Measurements from ENCODE around the gene EEF2K. TPM values are rescaled to one million over a fixed set of nuclear protein-coding genes. Genes with fewer than 3 reads are reported as not detected.
A peak's percentile ranks its signal among the peaks of the same experiment; 100 is the strongest.

Gene EEF2K
- total RNA-seq, 1 experiment from 2014 or later: 15.9 TPM

- Mint-ChIP-seq H3K36me3 (ENCODE audit: insufficient read depth, unreplicated experiment) (peaks cover 73% of the 10 kb centered on the region), H3K4me3 (ENCODE audit: unreplicated experiment) (no peak overlapping the region), H3K27me3 (ENCODE audit: insufficient read depth, unreplicated experiment) (no peaks in the 10 kb centered on the region), H3K9me3 (ENCODE audit: unreplicated experiment) (no peaks in the 10 kb centered on the region), H3K4me1 (ENCODE audit: insufficient read depth, unreplicated experiment) (no peaks in the 10 kb centered on the region), H3K27ac (ENCODE audit: low read depth, unreplicated experiment) (no peak overlapping the region)
- TF ChIP-seq, protein P1, sequence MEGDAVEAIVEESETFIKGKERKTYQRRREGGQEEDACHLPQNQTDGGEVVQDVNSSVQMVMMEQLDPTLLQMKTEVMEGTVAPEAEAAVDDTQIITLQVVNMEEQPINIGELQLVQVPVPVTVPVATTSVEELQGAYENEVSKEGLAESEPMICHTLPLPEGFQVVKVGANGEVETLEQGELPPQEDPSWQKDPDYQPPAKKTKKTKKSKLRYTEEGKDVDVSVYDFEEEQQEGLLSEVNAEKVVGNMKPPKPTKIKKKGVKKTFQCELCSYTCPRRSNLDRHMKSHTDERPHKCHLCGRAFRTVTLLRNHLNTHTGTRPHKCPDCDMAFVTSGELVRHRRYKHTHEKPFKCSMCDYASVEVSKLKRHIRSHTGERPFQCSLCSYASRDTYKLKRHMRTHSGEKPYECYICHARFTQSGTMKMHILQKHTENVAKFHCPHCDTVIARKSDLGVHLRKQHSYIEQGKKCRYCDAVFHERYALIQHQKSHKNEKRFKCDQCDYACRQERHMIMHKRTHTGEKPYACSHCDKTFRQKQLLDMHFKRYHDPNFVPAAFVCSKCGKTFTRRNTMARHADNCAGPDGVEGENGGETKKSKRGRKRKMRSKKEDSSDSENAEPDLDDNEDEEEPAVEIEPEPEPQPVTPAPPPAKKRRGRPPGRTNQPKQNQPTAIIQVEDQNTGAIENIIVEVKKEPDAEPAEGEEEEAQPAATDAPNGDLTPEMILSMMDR (IDR thresholded peaks at IDR 0.05; ENCODE audit: unreplicated experiment): no peak
- DNase-seq (ENCODE audit: unreplicated experiment): no peak
- ChIA-PET POLR2A (interaction anchor here (1.5 kb wide), 1 partner anchor 14 kb away, joined by 5 read pairs; no protein-coding TSS in a partner anchor), CTCF (interaction anchor here (0.6 to 1.3 kb wide), 3 partner anchors 10 to 1148 kb away, joined by 3 to 6 read pairs (median 5); no protein-coding TSS in a partner anchor)
- intact Hi-C loops (cut with micrococcal nuclease): no loop called here
- no TSS peak for BruUV-seq (replicated peaks)
Measured at GRCh38 chr16:22329199-22329695, 123.2 kb downstream of the EEF2K start.

GRCh38 chr16:22330326-22330725 is 124.2 kb downstream of the EEF2K start:
- no TSS peak for BruUV-seq (replicated peaks)
- no peaks in the 10 kb centered on the region for H3K27me3 Mint-ChIP-seq (ENCODE audit: insufficient read depth, unreplicated experiment)
- H3K4me1 Mint-ChIP-seq (ENCODE audit: insufficient read depth, unreplicated experiment): no peaks in the 10 kb centered on the region
- H3K27ac Mint-ChIP-seq (ENCODE audit: low read depth, unreplicated experiment): peak overlapping the region; percentile 12
- TF ChIP-seq, protein P1 (IDR thresholded peaks at IDR 0.05; ENCODE audit: unreplicated experiment): no peak
- peaks cover 77% of the 10 kb centered on the region for H3K36me3 Mint-ChIP-seq (ENCODE audit: insufficient read depth, unreplicated experiment)
- ChIA-PET POLR2A (interaction anchor here (1.5 kb wide), 1 partner anchor 13 kb away, joined by 5 read pairs; no protein-coding TSS in a partner anchor), CTCF (interaction anchor here (0.6 to 1.1 kb wide), 2 partner anchors 8 to 783 kb away, joined by 3 to 7 read pairs; no protein-coding TSS in a partner anchor)
- DNase-seq (ENCODE audit: unreplicated experiment): no peak
- H3K4me3 Mint-ChIP-seq (ENCODE audit: unreplicated experiment): no peak overlapping the region
- no peaks in the 10 kb centered on the region for H3K9me3 Mint-ChIP-seq (ENCODE audit: unreplicated experiment)
- intact Hi-C loops (cut with micrococcal nuclease): no loop called here

- Mint-ChIP-seq H3K36me3 (ENCODE audit: insufficient read depth, unreplicated experiment) (peaks cover 67% of the 10 kb centered on the region), H3K4me3 (ENCODE audit: unreplicated experiment) (no peak overlapping the region), H3K27ac (ENCODE audit: low read depth, unreplicated experiment) (no peak overlapping the region), H3K27me3 (ENCODE audit: insufficient read depth, unreplicated experiment) (no peaks in the 10 kb centered on the region), H3K9me3 (ENCODE audit: unreplicated experiment) (peaks cover 10% of the 10 kb centered on the region), H3K4me1 (ENCODE audit: insufficient read depth, unreplicated experiment) (no peaks in the 10 kb centered on the region)
- TSS peak; percentile 21 for BruUV-seq (replicated peaks)
- CTCF ChIA-PET: interaction anchor here (0.6 to 0.9 kb wide), 3 partner anchors 13 to 1558 kb away, joined by 3 to 6 read pairs (median 5); no protein-coding TSS in a partner anchor
- POLR2A ChIA-PET: interaction anchor here (1.4 kb wide), 1 partner anchor 10 kb away, joined by 4 read pairs; no protein-coding TSS in a partner anchor
- no peak for DNase-seq (ENCODE audit: unreplicated experiment)
- TF ChIP-seq, protein P1 (IDR thresholded peaks at IDR 0.05; ENCODE audit: unreplicated experiment): no peak
- intact Hi-C loops (cut with micrococcal nuclease): no loop called here
Measured at GRCh38 chr16:22333457-22333994, 127.4 kb downstream of the EEF2K start.

GRCh38 chr16:22335668-22336246 is 129.7 kb downstream of the EEF2K start:
- intact Hi-C loops (cut with micrococcal nuclease): no loop called here
- POLR2A ChIA-PET: interaction anchor here (0.7 kb wide), 1 partner anchor 9 kb away, joined by 3 read pairs; no protein-coding TSS in a partner anchor
- H3K9me3 Mint-ChIP-seq (ENCODE audit: unreplicated experiment): peaks cover 18% of the 10 kb centered on the region
- H3K27ac Mint-ChIP-seq (ENCODE audit: low read depth, unreplicated experiment): no peak overlapping the region
- TF ChIP-seq, protein P1 (IDR thresholded peaks at IDR 0.05; ENCODE audit: unreplicated experiment): no peak
- no peaks in the 10 kb centered on the region for H3K4me1 Mint-ChIP-seq (ENCODE audit: insufficient read depth, unreplicated experiment)
- no peak for DNase-seq (ENCODE audit: unreplicated experiment)
- no peaks in the 10 kb centered on the region for H3K27me3 Mint-ChIP-seq (ENCODE audit: insufficient read depth, unreplicated experiment)
- H3K36me3 Mint-ChIP-seq (ENCODE audit: insufficient read depth, unreplicated experiment): peaks cover 63% of the 10 kb centered on the region
- no TSS peak for BruUV-seq (replicated peaks)
- H3K4me3 Mint-ChIP-seq (ENCODE audit: unreplicated experiment): no peak overlapping the region
- CTCF ChIA-PET: interaction anchor here (0.8 to 2.1 kb wide), 3 partner anchors 10 to 16 kb away, joined by 3 to 7 read pairs (median 5); no protein-coding TSS in a partner anchor

Data from MCF 10A (cell line).